ENCODE measurements around the gene GTF3C1.

DNA sequence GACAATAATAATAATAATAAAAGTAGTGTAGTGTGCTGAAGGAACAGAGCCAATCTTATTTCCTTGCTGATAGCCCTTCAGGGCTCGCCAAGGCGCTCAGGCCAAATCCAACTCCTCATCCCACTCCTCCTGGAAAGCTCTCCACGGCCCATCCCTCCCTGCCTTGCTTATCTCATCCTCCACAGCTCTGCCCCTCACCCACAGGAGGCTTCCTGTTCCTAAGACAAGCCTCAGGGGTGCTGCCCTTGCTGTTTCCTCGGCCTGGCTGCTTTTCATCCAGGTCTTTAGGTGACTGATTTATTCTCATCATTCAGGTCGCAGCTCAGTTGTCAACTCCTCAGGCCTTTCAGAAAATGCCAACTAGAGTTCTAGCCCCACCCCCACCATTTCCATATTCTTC is 11.2 kb downstream of the GTF3C1 start:
- TF ChIP-seq TAF1 (IDR thresholded peaks at IDR 0.05; ENCODE audit: borderline replicate concordance, insufficient read depth, low read length): no peak
- TF ChIP-seq, protein P1, sequence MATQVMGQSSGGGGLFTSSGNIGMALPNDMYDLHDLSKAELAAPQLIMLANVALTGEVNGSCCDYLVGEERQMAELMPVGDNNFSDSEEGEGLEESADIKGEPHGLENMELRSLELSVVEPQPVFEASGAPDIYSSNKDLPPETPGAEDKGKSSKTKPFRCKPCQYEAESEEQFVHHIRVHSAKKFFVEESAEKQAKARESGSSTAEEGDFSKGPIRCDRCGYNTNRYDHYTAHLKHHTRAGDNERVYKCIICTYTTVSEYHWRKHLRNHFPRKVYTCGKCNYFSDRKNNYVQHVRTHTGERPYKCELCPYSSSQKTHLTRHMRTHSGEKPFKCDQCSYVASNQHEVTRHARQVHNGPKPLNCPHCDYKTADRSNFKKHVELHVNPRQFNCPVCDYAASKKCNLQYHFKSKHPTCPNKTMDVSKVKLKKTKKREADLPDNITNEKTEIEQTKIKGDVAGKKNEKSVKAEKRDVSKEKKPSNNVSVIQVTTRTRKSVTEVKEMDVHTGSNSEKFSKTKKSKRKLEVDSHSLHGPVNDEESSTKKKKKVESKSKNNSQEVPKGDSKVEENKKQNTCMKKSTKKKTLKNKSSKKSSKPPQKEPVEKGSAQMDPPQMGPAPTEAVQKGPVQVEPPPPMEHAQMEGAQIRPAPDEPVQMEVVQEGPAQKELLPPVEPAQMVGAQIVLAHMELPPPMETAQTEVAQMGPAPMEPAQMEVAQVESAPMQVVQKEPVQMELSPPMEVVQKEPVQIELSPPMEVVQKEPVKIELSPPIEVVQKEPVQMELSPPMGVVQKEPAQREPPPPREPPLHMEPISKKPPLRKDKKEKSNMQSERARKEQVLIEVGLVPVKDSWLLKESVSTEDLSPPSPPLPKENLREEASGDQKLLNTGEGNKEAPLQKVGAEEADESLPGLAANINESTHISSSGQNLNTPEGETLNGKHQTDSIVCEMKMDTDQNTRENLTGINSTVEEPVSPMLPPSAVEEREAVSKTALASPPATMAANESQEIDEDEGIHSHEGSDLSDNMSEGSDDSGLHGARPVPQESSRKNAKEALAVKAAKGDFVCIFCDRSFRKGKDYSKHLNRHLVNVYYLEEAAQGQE (IDR thresholded peaks at IDR 0.05; ENCODE audit: insufficient read depth in 1 of 2, low read depth in 2 of 2, low read length in 2 of 2): no peak
- TF ChIP-seq POLR2AphosphoS5 (IDR thresholded peaks at IDR 0.05; ENCODE audit: low read depth, low read length): no peak

All from PFSK-1 (cell line).